ENCODE data around the gene SLC25A5. TPM values are rescaled to one million over a fixed set of nuclear protein-coding genes. Genes with fewer than 3 reads are reported as not detected.
A peak's percentile ranks its signal among the peaks of the same experiment; 100 is the strongest.

SLC25A5 gene
- 279 and 357 TPM in 2 replicates for total RNA-seq

DNA sequence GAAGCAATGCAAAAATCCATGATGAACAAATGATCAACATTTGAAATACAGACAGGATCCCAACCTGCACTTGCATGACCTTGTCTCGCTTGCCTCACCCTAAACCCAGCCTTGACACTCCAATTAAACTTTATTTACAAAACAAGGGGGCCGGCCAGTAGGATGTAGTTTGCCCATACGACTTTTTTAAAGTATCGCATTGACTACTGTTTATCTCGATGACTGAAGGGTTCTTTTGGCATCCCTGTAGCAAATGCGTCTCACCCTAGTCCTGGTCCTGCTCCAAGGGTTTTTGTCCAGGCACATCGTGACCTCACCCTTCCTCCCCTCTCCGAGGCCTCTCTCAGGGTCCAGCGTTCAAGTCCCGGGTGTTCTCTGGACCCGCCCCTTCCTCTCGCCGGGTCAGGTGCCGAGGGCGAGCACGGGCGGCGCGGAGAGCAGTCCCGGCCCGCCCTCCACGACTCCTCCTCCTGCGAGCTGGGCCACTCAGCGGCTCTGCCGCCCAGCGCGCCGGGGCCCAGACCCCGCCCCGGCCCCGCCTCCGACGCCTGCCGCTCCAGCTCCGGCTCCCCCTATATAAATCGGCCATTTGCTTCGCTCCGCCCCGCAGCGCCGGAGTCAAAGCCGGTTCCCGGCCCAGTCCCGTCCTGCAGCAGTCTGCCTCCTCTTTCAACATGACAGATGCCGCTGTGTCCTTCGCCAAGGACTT lies at the start of gene SLC25A5:
Gene SLC25A5 (plus strand): TSS at position 603 of the 709 bp plus-strand sequence. CDS start 72 bp downstream, at position 675.

Small RNA genes within 50 kb of the gene (small RNA-seq; reads per million reads assigned to genes)
- gene RNU1-67P (48.5 reads per million, percentile 98 among the genes with 10 or more reads in this experiment), gene RNY3P16 (not detected)

Other genes with a start within 250 kb of the SLC25A5 start
- gene PGRMC1, start 232.2 kb upstream of the SLC25A5 start, total RNA-seq: 101 and 149 TPM in 2 replicates
- 21.7 and 26.6 TPM in 2 replicates for gene SLC25A43, start 69.1 kb upstream of the SLC25A5 start, total RNA-seq
- gene STEEP1, start 97.0 kb downstream of the SLC25A5 start, total RNA-seq: 33.0 and 39.2 TPM in 2 replicates
- 56.9 and 59.4 TPM in 2 replicates for gene UBE2A, start 106.1 kb downstream of the SLC25A5 start, total RNA-seq
- 14.1 and 14.4 TPM in 2 replicates for gene NKRF, start 138.0 kb downstream of the SLC25A5 start, total RNA-seq
- 29.4 and 32.2 TPM in 2 replicates for gene SEPTIN6, start 224.7 kb downstream of the SLC25A5 start, total RNA-seq

Data from thoracic aorta endothelial cell (primary cell).